ENCODE results near the gene SMARCA2.

Gene SMARCA2

DNA sequence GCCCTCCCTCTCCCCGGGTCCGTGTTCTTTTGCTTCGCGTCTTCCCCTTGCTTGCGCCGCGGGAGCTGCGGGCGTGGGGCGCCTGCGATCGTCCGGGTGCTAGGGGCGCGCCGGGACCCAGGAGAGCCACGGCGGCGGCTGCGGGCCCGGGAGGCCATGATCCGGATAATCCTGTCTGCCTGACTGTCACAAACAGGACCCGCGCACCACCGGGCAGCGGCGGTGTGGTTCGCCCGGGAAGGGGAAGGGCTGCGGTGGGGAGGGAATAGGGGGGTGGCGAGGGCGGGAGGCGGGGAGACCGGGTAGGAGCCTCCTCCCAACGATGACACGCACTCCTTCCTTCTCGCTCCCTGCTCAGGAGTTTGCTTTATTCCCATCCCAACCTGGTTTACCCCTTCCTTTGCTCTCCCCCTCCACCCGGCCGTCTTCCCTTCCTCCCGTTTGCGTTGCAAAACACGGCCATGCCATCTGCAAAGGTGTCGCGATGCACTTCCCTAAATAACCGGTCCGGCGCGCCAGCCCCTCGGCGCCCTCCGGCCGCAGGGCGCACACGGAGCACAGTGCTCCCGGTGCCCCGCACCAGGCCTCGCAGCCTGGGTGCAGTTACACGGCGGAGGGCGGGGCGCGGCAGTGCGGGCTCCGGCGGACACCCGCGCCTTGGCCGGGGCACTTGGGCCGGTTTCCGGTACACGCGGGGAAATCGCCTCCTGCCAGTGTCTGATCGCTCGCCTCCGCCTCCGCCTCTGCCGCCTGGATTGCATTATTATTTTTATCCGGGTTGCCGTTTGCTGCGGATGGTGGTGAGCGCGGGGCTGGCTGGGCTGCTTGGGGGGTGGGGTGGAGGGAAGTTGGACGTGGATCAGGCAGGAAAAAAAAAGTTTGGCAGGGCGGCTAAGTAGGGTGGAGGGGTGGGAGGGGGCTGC is 1.5 kb downstream of the SMARCA2 start:
- peak; percentile 48 for DNase-seq

DNA sequence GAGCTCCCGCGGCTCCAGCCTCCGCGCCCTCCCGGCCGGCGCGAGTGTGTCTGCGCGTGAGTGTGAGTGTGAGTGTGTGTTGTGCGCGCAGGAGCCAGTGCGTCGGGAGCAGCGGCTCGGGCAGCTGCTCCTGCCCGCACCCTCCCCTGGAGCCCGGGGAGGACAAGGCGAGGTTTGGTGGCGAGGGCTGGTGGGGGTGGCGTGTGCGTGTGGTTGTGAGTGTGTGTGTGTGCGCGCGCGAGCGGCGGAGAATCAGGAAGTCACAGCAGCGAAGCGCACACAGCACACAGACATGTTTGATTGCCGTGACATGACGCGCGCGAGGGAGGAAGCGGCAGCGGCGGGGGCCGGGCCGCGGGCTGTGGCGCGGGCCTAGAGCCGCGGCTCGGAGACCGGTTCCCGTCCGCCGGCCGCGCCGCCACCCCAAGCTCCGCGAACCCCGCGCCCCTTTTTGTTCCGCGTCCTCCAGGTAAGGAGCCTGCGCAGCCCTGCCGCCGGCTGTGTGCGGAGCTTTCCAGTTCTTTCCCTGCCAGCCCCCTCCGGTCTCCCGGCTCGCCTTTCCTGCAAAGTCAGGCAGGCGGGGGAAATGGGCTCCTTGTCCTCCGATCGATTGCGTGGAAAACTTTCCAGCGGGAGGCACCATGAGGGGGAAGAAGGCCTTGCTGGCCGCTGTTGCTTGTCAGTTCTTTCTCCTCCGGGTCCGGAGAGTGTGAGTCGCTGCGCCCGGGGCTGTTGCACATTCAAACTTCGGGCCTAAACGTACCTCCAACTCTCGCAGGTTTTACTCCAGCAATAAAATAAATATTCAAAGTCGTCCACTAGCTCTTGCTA is 2.4 kb downstream of the SMARCA2 start:
- DNase-seq = peak; percentile 86

DNA sequence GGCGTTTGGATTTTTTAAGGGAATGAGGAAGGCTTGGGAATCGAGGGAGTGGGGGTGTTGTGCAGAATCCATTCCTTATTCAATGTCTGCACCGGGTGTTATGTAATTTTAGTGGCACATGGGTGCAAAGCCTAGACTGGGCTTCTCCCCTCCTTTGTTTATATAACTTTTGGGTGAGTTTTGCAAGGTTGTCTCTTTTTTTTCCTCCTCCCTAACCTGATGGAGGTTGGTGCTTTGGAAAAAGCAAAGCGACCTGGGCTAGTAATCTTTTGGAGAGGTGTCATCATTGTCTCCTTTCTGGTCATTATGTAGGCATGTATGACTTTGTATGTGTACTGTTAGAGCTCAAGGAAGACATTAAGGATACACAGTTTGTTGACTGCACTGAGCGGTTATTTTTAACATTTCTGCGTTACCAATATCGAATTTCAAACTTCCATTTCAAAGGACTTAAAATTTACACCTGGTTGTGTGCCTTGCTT is 3.1 kb downstream of the SMARCA2 start:
- no peak for DNase-seq

DNA sequence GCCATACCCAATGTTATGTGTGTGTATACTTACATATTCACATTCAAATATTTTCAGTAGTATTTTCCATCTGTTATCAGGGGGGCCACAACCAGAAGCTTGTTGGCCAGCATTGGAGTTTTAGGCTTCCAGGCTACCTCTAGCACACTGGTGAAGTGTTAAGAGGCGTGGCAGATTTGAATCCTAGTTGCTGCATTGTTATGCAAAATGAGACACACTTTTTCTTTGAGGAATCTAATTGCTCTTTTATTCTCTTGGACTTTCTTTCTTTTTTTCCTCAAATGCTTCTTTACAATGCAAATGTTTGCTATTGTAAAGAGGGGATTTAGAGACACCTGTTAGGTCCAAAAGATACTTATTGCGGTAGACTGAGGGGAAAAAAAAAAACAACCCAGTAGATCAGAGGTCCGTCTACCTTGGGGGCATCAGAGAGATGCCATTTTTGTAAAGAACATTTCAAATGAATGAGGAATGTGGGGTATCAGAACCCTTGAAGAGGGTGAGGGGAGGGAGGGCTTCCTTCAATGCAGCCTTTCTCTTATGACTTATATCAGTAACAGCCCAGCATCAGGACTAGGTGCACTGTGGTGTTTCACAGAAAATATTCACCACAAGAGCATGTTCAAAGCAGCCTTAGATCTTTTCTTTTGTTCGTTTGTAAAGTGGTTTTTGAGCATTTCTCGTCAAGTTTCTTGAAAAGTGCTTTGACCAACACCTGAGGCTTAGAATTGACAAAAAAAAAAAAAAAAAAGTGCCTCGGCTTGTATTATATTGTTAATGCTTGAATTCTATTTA is 3.8 kb downstream of the SMARCA2 start:
- peak; percentile 76 for DNase-seq

DNA sequence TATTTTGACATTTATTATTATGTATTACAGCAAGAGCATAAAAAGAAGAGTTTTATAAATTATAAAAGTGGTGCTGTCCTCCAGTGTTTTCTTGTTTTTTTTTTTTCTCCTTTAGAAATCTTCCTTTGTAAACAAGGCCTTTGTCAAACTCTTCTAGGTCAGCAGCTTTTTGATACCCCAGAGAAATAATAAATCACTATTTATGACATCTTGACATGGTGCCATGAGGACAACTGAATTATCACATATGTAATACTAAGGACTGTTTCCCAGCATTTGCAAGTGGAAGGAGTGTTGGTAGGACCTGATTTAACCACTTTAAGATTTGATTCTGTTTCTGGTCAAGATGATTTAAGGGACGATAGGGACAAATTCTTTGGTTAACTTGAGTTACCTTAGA is 4.6 kb downstream of the SMARCA2 start:
- no peak for DNase-seq

DNA sequence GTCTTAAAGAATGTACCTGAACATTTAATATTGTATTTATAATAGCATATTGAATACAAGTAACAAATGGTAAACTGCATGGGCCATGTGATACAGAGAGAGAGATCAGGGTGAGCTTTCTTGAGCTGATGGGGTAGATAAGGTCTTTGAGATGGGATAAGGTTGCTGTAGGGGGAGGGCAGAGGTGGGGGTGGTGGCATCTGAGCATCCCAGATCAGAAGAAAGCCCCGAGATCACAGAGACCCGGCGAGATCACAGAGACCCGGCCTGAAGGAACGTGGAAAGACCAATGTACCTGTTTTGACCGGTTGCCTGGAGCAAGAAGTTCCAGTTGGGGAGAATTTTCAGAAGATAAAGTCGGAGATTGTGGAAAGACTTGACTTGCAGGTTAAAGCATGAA is 6.6 kb downstream of the SMARCA2 start:
- DNase-seq = no peak

DNA sequence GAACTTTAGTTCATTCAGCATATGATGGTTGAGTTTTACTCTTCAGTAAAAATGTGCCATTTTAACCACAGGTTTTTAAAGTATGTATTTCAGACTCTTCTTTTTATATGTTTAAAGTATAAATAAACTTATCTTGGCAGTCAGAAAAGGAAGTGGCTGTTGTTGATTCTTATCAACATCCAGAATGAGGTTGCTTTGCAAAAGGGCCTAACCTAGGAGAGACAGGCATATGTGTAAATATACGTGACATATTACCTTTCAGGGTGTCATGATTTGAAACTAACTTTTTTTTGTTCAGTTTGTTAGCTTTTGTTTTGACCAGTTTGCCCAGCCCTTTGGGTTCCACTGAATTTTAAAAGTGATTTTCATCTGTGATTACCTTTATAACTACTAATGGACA is 7.4 kb downstream of the SMARCA2 start:
- peak; percentile 70 for DNase-seq

DNA sequence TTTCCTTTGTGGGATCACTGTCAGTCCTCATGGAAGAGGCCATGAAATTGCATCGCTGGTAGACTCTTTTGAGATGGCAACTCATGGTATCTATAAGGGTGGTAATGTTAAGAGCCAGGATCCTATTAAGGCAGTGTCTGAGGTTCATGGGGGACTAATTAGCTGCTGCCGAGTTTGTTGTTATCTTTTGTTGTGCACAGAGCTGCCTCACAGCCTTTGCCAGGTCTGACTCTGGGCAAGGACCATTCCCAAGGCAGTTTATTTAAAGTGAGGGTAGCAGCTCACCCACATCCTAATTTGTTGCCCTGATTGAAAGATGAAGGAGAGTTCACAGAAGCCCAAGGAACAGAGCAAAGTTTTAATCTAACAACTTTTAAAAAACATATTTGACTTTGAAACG is 7.9 kb downstream of the SMARCA2 start:
- no peak for DNase-seq

DNA sequence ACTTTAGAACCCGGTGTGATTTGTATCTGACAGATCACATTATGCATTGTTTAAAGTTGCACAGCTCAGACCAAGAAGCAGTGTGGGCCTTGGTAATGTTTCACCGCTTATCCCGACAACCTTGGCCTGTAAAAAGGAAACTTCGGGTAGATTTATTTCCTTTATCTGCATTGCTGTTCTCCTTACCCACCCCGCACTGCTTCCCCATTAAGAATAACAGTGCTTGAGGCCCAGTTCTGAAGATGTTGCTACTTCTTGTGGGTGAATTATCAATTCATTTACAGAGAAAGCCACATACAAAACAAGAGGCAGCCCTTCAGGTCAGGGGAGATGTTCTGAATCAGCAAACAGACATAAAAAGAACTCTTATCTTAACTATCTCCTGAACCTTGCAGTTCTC is 8.4 kb downstream of the SMARCA2 start:
- DNase-seq = peak; percentile 45

DNA sequence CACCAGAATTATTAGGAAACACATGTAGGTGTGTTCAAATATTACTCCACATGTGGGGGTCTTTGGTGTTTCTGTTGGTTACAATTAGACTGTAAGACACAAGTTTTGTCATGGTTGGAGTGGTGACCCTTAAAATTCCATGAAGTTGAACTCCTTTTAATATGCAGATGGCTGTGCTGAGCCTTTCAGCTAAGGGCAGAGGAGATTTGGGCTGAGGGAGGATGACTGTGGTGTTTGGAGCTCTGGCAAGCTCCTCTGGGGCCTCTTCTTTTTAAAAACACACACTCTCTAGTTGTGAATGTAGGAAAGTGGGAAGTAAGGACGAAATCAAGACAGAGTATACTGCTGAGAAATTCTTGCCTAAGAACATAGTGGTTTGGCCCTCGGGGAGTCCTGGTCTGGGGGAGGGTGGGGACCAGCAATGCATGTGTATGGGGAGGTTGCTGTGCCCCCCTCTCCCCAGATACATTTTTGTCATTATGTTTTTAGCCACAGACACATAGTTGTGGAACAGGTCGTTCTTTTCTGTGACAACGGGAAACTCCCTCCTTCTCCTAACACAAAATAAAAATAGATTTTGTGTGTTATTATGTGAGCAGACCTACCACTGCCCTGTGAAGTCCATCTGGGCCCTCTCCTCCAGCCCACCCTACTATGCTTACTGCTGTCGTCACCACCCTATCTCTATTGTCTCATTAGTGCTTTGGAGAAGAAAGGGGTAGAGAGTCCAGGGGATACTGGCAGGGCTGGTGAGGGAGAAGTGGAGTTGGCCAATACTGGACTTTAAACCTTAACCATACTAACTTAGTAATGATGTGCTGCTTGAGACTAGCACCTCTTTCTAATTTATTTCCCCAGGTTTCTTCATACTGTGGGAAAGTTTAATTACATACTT is 10.0 kb downstream of the SMARCA2 start:
- DNase-seq = no peak

DNA sequence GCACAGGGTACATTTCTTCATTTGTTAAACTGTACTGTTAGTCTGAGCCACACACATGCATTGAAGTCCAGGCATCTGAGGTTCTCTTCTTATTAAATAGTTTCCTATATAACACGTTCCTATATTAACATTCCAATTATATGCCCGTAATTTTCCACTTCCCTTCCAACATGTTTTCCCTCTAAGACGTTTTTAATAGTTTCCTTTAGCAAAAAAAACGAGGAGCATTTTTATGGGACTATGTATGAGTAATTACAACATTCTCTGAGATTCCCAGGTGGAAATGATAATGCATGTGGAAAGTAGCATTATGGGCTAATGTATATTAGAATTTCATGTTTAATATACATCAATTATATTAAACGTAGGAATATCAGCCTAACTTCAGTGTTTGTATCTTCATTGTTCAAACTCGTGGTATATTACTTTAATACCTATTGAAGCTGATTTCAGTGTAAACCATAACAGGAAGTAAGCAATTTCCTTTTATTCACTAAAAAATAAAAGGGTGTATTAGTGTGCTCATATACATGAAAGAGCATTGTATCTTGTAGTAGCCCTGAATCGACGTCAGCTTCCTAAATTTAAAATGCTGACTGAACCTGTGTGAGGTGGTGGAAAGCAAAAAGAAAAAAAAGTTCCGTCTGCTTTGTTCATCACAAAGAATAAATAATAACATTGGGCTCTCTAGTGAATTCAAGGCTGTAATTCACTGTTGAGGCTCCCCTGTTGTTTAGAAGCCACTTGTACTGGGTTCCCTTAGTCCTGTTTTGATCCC is 11.3 kb downstream of the SMARCA2 start:
- peak; percentile 66 for DNase-seq

DNA sequence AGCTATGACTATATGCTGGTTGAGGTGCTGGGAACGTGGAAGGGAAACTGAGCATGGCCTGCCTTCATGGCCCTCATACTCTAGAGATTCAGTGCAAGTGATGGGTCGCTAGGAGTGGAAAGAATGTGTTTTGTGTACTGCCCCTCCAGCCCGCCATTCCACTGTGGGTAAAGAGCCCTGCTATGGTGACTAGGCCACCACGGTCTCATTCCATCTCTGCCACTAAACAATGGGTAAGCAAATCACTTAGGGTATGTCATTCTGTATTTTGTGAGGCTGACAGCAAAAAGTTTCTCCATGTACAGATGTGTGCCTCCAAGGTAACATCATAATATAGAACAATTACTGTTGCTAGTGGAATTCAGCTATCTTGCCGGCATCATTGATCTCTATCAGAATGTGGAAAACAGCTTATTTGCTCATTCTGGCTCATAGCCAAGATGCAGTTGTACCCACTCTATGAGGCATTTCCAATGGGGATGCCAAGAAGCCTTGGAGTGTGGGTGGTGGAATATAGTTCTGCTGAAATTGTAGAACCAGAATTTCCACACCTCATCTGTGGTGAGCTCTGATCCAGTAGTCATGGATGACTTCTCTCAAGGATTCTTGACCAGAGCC is 12.5 kb downstream of the SMARCA2 start:
- no peak for DNase-seq

DNA sequence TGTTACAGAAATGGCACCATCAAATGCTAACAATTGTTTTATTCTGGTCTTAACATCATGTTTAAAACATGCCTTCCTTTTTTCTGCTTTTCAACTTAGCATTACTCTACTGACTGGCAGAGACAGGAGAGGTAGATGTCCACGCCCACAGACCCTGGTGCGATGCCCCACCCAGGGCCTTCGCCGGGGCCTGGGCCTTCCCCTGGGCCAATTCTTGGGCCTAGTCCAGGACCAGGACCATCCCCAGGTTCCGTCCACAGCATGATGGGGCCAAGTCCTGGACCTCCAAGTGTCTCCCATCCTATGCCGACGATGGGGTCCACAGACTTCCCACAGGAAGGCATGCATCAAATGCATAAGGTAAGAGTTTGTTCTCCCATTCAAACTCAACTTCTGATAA is 13.7 kb downstream of the SMARCA2 start:
- no peak for DNase-seq

DNA sequence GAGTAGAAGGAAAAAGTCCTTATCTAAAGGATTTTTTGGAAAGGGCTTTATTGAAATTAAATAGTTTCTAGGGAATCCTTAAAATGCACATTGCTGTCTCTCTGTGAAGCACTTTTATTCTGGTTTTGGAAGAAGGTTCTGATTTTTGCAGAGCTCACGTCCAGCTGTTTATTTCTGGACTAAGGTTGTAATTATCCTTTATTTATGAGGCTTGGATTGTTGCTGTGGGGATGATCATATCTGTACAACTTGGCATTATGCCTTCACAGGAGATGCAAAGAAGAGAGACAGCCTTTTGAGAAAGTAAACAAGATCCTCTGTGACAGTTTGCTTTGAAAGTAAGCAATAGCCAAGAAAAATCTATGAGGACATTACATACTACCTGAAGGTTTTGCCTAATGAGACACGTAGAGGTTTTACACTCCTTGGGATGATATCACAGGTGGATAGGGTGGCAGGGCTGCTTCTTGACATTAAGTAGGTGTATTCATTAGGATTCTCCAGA is 14.6 kb downstream of the SMARCA2 start:
- no peak for DNase-seq

DNA sequence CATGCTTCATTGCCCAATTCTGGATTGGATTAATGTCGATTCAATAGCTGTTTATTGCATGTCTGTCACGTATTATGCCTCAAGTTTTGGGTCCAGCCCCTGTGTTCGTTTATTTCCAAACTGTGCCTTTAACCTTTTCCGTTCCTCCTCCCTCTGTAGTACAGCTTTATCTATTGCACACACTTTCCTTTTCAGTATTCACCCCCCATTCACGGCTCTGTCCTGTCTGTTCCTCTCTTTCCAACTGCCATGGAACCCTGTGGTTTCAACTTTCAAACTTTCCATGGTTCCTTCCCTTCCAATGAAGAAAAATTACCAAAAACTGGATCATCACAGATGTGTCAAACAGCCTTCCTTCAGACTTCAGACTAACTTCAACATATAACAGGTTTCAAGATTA is 17.1 kb downstream of the SMARCA2 start:
- DNase-seq = no peak

DNA sequence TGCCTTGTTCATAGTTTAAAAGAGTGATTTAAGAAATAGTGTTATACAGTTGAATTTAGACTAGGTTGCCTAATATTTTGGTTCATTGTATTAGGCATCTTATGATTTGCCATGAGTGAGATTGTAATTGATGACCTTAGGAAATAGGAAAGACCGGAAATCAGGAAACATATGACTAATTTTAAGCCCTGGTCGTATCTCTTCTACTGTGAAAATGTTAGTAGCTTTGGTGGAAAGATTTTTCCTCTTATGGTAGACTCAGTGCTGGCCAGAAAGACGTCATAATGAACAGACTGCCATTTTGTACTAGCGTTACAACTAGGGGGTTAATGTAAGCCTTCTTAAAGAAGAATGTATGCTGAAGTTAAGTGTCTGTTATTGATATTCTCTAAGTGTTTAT is 21.7 kb downstream of the SMARCA2 start:
- no peak for DNase-seq

DNA sequence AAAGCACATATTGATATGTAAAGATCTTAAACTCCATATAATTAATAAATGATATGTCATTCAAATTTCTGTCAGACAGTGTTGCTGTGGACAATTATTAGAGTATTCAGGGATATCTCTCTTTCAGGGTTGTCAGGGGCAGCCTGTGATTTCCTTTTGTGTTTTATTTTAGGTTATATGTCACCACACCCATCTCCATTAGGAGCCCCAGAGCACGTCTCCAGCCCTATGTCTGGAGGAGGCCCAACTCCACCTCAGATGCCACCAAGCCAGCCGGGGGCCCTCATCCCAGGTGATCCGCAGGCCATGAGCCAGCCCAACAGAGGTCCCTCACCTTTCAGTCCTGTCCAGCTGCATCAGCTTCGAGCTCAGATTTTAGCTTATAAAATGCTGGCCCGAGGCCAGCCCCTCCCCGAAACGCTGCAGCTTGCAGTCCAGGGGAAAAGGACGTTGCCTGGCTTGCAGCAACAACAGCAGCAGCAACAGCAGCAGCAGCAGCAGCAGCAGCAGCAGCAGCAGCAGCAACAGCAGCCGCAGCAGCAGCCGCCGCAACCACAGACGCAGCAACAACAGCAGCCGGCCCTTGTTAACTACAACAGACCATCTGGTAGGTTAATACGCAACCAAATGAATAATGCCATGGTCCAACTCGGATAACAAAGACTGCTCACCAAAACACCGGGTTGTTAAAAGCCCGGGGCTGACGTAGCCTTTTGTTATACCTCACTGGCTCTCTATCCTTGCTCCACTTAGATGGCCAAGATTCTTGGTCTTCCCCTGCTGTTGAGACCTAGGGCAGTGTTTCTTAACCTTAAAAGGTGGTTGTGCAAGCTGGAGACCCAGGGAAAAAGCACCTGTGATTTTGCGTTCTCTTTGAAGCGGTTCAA is 24.4 kb downstream of the SMARCA2 start:
- DNase-seq = no peak

DNA sequence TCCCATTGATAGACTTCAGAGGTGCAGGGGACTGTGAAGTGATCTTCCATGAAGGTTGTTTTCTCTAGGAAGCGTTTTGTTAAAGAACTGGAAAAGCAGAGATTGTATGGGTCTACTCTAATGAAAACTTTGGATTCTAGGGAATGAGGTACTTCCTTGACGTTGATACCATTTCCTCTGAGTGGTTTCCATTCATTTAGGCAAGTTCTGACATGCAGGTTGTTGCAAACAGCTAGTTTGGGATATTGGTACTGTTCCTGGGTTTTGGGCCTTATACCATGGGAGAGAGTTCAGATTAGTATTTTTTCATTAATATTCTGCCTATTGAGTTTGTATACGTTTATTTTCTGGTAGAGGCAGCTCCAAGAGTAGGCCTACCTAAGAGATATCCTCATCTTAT is 25.7 kb downstream of the SMARCA2 start:
- DNase-seq = no peak

DNA sequence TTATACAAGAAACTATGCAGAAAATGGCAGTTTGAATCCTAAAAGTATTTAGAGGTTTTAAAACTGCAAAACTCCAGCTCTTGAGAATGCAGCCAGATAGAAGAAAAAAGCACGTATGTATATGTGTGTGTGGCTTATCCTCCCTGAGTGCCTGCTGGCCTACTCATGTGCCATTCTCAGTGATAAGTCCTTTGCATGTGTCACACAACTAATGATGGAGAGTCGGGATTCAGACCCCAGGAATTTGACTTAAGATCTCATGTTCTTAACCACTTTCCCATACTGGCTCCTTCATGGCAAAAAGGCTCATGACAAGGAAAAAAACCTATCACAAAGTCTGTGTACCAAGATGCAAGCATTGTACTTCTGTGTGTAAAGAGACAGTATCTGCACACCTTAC is 26.6 kb downstream of the SMARCA2 start:
- DNase-seq = no peak
